GM21529 (cell line): Measurements from ENCODE around the gene METTL5.
"Not testable (repeated sequence)": the region's sequence is repeated elsewhere in the genome, so short reads cannot be mapped to it uniquely, and the experiment has no call there.

Source experiments
- ATAC-seq: cut with Tn5 transposase; IDR thresholded peaks from one replicate; pipeline ENCODE4 v1.9.1; 2021; ENCODE audit not compliant: unreplicated experiment

METTL5 gene

GRCh38 chr2:169834401-169834800 is 9.7 kb upstream of the METTL5 start:
- no peak for ATAC-seq

DNA sequence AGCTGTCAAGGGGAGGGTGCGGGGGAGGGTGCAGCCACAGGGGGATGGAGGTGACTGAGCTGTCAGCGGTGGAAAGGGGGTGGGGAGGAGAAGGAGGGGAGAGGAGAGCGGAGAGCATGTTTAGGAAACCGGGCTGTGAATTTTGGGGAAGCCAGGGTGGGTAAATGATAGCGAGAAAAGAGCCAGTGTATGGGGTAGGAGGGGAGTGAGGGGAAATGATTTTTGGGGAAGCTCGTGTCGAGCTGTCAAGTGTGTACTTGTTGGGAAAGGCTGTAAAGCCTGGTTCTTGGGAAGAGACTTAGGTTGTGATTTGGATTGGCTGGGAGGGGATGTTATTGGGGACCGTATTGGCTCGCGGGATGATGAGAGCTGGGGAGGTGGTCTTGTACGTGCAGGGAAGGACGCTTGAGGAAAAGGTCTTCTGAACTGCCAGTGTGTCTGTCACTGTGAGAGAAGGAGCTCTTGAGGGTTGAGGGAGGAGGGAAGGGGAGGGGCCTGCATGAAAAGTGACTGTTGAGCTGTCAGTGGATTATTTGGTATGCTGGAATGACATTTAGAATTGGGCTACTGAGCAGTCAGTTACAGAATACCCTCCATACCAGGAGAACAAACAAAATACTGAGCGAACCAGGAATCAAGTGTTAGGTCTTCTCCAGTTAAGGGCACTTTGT is 3.6 kb upstream of the METTL5 start:
- no peak for ATAC-seq

- ATAC-seq = peak; percentile 84
Measured at GRCh38 chr2:169827272-169828140, 2.8 kb upstream of the METTL5 start, which contains the start of gene UBR3. Gene UBR3 (plus strand): TSS chr2:169827454. CDS start chr2:169827508, 54 bp downstream.

DNA sequence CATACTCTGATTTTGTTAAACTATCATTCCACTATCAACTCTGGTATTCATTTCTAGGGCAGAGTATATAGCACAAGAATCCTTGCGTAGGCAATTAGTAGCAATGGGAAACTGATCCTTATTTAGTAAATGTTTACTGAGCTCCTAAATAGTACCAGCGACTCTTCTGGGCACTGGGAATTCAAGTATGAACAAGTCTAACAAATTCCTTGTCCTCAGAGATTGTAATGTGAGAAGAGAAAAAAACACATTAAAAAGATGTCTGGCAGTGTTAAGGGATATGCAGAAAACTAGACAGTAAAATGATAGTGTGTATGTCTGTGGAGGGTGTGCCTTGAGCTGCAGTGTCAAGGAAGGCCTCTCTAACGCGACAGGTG is 721 bp downstream of the METTL5 start:
- ATAC-seq = peak; percentile 0

DNA sequence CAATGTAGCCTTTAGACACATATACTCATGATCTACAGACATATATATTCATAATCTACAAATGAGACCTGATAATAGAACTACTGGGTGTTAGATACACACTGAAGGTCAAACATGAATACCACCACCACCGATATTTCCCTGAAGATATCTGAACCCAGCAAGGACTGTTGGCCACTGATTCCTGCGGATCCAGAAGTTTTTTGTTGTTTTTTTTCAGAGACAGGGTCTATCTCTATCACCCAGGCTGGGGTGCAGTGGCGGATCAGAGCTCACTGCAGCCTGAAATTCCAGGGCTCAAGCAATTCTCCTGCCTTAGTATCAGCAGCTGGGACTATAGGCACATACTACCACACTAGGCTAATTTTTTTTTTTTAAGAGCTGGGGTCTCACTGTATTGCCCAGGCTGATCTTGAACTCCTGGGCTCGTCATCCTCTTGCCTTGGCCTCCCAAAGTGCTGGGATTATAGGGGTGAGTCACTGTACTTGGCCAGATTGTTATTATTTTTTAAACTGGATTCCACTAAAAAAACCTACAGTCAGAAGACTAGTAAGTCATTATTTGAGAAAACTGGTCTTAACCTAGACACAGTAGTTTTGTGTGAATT is 1.8 kb downstream of the METTL5 start:
- no peak for ATAC-seq

- no peak for ATAC-seq
Measured at GRCh38 chr2:169822036-169822435, 2.7 kb downstream of the METTL5 start.

GRCh38 chr2:169820101-169820500 is 4.6 kb downstream of the METTL5 start:
- ATAC-seq = not testable (repeated sequence)

DNA sequence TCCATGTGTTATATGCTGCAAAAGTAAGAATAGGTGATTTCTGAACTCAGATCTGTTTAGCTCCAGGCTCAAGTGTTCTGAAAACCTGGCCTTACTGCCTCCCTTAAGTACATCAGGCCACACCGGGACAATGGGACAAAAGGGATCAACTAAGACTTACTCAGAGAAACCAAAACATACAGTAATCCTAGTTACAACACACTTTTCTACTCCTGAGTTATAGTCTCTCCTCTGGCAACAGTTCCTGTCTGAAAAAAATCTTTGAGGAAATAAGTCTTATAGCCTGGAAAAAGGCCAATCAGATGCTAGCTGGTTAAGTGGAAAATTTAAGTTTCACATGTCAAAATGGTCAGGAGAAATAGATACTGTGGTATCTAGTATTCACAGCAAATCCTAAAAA is 5.6 kb downstream of the METTL5 start:
- no peak for ATAC-seq

DNA sequence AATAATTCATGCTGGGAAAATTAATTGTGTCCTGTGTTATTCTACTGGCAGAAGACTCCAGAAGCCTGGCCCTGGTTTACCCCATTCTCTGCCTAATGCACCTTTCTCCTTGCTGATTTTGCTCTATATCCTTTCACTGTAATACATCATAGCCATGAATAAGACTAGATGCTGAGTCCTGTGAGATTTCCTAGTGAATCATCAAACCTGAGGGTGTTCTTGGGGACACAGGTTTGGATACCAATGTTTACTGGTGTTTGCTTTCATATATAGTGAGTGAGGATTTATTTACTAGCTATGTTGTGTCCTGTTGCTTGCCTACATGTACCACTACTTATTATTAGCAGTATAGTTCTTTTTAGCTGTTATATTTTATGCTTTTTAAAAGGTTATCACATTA is 6.5 kb downstream of the METTL5 start:
- no peak for ATAC-seq

- ATAC-seq = not testable (repeated sequence)
Measured at GRCh38 chr2:169817369-169817768, 7.3 kb downstream of the METTL5 start.

GRCh38 chr2:169816961-169817360 is 7.7 kb downstream of the METTL5 start:
- not testable (repeated sequence) for ATAC-seq

DNA sequence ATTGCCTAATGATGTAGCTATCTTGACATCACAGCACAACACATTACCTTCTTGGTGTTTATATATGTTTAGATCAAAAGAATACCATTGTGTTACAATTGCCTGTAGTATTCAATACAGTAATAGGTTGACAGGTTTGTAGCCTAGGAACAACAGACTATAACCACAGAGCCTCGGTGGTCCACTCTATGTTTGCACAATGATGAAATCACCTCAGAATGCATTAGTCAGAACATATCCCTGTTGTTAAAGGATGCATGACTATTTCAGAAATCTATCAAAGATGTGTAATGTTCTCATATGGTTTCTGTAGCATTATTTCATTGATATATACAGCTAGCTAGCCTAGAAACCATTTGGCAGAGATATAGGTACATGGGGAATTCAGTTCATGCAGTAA is 8.9 kb downstream of the METTL5 start:
- ATAC-seq = no peak

- no peak for ATAC-seq
Measured at GRCh38 chr2:169808221-169808620, 16.5 kb downstream of the METTL5 start.

DNA sequence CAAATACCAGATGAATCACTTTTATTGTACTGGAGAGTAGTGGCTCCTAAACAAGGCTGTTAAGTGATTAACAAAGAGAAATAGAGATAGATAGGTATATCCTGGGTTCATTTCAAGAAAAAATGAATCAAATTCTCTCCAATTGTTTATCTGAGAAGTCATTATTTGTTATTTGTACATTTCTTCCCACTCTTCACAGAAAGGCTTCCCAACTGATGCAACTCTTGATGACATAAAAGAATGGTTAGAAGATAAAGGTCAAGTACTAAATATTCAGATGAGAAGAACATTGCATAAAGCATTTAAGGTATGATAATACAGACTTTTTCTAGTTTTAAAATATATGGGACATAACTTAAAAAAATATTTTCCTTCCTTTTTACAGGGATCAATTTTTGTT is 18.1 kb downstream of the METTL5 start:
- ATAC-seq = no peak

GRCh38 chr2:169803480-169803879 is 21.2 kb downstream of the METTL5 start:
- ATAC-seq = no peak

DNA sequence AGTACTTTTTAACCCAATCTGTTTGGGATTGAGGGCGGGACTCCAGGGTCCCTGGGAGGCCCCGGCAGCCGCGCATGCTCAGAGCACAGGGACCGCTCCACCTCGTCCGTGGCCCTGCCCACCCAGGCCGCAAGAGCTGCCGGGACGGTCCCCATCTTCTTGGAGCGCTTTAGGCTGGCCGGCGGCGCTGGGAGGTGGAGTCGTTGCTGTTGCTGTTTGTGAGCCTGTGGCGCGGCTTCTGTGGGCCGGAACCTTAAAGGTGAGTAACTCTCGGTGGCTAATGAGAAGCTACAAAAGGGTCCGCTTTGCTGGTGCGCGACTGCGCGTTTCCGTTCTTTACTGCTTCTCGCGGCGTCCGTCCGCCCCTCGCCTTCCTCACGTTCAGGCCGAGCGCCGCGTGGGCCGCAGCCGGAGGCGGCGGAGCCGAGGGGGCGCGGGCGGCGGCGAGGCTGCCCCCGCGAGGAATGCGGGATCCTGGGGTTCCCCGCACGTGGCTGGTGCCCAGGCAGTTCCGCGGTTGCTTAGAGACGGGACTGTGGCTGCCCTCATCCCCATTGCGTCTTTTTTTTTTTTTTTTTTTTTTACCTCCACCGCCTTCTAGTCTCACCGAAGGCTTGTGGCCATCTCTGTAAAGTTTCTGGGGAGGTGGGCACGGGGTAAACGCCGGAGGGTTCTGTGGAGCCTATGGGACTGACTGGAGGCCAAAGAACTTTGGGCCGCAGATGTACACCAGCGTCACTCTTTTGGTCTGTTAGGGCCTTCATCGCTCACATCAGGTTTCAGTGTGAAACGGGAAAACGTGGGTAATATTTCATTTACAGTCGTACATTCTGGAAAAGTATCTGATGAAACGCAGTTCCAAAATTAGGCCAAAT is 25.8 kb downstream of the METTL5 start, which contains the start of gene SSB:
Gene SSB, plus strand, starts transcription at position 154 of the 875 bp plus-strand sequence. CDS start 2,090 bp downstream, outside the sequence.
- ATAC-seq = peak; percentile 97

GRCh38 chr2:169798397-169798717 is 26.3 kb downstream of the METTL5 start:
- ATAC-seq = no peak

DNA sequence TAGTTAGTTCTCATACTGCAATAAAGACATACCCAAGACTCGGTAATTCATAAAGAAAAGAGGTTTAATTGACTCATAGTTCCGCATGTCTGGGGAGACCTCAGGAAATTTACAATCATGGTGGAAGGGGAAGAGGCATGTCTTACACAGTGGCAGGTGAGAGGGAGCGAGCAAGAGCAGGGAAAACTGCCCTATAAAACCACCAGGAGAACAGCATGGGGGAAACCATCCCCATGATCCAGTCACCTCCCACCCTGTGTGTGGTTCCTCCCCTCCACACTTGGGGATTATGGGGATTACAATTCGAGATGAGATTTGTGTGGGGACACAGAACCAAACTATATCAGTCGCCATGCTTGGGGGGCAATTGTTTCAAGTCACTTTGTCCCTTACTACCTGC is 27.1 kb downstream of the METTL5 start:
- no peak for ATAC-seq

DNA sequence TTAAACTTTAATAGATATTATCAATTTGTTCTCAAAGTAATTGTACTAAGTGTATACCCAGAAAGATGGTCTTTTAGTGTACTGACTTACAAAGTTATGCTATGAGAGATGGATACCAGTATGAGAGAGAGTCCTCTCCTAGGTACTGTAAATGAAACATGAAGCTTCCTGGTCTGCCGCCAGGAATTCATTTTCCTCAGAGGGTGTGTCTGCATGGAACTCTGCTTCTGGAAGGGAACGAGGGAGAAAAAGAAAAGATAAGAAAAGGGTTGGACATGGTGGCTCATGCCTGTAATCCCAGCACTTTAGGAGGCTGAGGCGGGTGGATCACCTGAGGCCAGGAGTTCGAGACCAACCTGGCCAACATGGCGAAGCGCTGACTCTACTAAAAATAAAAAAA is 28.3 kb downstream of the METTL5 start:
- ATAC-seq = no peak

DNA sequence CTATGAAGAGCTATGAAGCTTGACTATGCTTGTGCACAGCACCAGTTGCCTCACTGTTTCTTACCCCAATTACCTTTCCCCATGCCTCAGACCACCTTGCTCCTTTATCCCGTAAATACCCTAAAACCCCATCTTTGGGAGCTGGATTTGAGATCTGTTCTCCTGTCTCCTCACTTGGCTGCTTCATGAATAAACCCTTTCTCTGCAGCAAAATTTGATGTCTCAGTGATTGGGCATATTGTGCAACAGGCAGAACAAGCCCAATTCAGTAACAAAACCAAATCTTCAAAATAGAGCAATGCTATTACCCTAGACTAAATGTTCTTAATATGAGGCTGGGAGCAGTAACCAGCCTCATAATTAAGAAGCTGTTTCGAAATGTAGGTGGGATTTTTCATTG is 29.5 kb downstream of the METTL5 start:
- no peak for ATAC-seq

DNA sequence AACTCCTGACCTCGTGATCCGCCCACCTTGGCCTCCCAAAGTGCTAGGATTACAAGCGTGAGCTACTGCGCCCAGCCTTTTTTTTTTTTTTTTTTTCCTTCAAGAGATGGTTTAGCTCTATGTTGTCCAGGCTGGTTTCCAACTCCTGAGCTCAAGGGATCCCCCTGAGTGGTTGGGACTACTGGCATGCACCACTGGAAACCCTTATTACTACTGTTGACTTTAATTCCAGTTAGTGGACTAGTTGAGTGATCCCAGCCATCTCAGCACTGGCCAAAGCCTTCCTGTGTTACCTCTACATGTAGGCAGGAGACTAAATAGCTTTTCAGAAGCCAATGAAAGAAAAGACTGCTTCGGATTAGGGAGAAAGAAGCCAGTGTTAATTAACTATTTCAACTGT is 34.1 kb downstream of the METTL5 start:
- ATAC-seq = no peak
